ENCODE results near the gene A4GALT. TPM values are rescaled to one million over a fixed set of nuclear protein-coding genes. Genes with fewer than 3 reads are reported as not detected.
"Not testable (repeated sequence)": the region's sequence is repeated elsewhere in the genome, so short reads cannot be mapped to it uniquely, and the experiment has no call there.

The A4GALT gene
- total RNA-seq, 4 donors from 2014 or later, result 5.8 to 13.3 (median 8.6) TPM

DNA sequence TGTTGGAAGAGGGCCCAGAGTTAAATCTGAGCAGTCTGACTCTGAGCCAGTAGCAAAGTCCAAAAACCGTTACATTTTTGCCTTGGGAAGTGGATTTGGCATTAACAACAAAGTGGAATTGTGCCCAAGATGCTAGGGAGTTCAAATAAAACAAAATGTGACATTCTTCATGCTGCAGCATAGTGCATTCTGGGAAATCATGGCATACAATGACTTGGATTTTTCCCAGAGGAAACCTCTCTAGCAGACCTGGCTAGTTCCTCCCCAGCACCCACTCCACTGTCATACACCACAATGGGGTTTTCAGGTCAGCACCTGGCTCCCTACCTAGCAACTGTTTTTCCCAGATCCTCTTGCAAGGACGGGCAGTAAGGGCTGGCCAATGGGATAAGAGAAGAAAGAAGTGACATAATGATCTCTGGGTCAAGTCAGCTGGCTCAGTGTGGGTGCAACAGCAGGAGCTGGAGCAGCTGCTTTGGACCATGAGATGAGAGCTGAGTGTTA, 46.7 kb downstream of the A4GALT start:
- H3K9me3 ChIP-seq, result no peaks in the 10 kb centered on the region
- H3K4me3 ChIP-seq, result no peak overlapping the region
- H3K36me3 ChIP-seq, result no peaks in the 10 kb centered on the region
- peak overlapping the region in 3 of 4 donors; percentile 38 to 68 (median 50) for H3K27ac ChIP-seq
- TF ChIP-seq POLR2A (IDR thresholded peaks at IDR 0.05) (no peak), CTCF (IDR thresholded peaks at IDR 0.05 in 4 of 5, conservative IDR thresholded peaks at IDR 0.05 in 1 of 5) (no peak)
- ATAC-seq (peak; percentile 37 to 43), DNase-seq (no peak)
- in situ Hi-C loops (cut with MboI; ENCODE audit: low sequenced_read_pairs in 4 of 4), result loop anchor here in 3 of 4 donors (25.0 kb wide), 2 partner anchors 113 to 138 kb away; no protein-coding TSS in a partner anchor
- no peaks in the 10 kb centered on the region for H3K27me3 ChIP-seq
- intact Hi-C loops (cut with DNase I; ENCODE audit: low total_unique reads), result no loop called here
- peaks cover 17 to 30% of the 10 kb centered on the region in 2 donors for H3K4me1 ChIP-seq

GRCh38 chr22:42673071-42673470, 47.6 kb downstream of the A4GALT start:
- H3K27me3 ChIP-seq; H3K4me3 ChIP-seq; H3K36me3 ChIP-seq; H3K9me3 ChIP-seq; intact Hi-C loops (cut with DNase I; ENCODE audit: low total_unique reads); DNase-seq; ATAC-seq: not testable (repeated sequence)
- Histone ChIP-seq H3K4me1 (peaks cover 17 to 30% of the 10 kb centered on the region in 2 donors), H3K27ac (peak overlapping the region in 3 of 4 donors; percentile 38 to 68 (median 50))
- in situ Hi-C loops (cut with MboI; ENCODE audit: low sequenced_read_pairs in 4 of 4), result loop anchor here in 3 of 4 donors (25.0 kb wide), 2 partner anchors 114 to 139 kb away; no protein-coding TSS in a partner anchor

DNA sequence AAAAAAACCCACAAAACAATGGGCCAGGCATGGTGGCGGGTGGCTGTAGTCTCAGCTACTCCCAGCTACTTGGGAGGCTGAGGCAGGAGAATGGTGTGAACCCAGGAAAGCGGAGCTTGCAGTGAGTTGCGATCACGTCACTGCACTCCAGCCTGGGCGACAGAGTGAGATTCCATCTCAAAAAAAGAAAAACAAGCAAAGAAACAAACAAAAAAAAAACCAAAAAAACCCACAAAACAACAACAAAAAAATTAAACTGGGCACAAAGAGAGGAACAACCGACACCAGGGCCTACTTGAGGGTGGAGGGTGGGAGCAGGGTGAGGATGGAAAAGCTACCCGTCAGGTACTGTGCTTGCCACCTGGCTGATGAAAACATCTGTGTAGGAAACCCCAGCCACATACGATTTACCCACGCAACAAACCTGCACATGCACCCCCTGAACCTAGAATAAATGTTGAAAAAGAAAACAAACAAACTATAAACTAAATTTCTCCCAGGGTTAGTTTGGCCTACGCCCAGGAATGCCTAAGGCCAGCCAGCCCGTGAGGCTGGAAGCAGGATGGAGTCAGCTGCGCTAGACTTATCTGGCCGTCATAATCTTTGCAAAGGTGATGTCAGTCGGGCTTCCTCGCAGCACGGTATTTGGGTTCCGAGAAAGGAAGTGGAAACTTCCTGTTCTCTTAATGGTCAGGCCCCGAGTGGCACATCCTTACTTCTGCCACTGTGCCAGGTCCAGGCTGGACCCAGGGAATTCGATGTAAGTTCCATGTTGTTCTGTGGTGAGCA, 49.6 kb downstream of the A4GALT start:
- peak in 1 of 2 donors; percentile 47 for ATAC-seq
- DNase-seq, result no peak
- TF ChIP-seq POLR2A (IDR thresholded peaks at IDR 0.05) (no peak), CTCF (IDR thresholded peaks at IDR 0.05 in 4 of 5, conservative IDR thresholded peaks at IDR 0.05 in 1 of 5) (no peak)
- Histone ChIP-seq H3K27me3 (no peaks in the 10 kb centered on the region), H3K4me3 (no peak overlapping the region), H3K36me3 (no peaks in the 10 kb centered on the region), H3K4me1 (peaks cover 5 to 11% of the 10 kb centered on the region in 2 donors), H3K27ac (peak overlapping the region in 3 of 4 donors; percentile 15 to 50 (median 36)), H3K9me3 (no peaks in the 10 kb centered on the region)
- intact Hi-C loops (cut with DNase I; ENCODE audit: low total_unique reads) (no loop called here), in situ Hi-C loops (cut with MboI; ENCODE audit: low sequenced_read_pairs in 4 of 4) (loop anchor here in 3 of 4 donors (25.0 kb wide), 2 partner anchors 116 to 141 kb away; no protein-coding TSS in a partner anchor)

GRCh38 chr22:42670046-42670445, 50.6 kb downstream of the A4GALT start:
- Histone ChIP-seq H3K36me3 (no peaks in the 10 kb centered on the region), H3K4me3 (no peak overlapping the region), H3K9me3 (no peaks in the 10 kb centered on the region), H3K4me1 (peaks cover 0 to 11% of the 10 kb centered on the region in 2 donors), H3K27me3 (no peaks in the 10 kb centered on the region), H3K27ac (no peak overlapping the region)
- in situ Hi-C loops (cut with MboI; ENCODE audit: low sequenced_read_pairs in 4 of 4), result loop anchor here in 3 of 4 donors (25.0 kb wide), 2 partner anchors 117 to 142 kb away; no protein-coding TSS in a partner anchor
- ATAC-seq (no peak), DNase-seq (no peak)
- TF ChIP-seq POLR2A (IDR thresholded peaks at IDR 0.05) (no peak), CTCF (IDR thresholded peaks at IDR 0.05 in 4 of 5, conservative IDR thresholded peaks at IDR 0.05 in 1 of 5) (no peak)
- intact Hi-C loops (cut with DNase I; ENCODE audit: low total_unique reads), result no loop called here

DNA sequence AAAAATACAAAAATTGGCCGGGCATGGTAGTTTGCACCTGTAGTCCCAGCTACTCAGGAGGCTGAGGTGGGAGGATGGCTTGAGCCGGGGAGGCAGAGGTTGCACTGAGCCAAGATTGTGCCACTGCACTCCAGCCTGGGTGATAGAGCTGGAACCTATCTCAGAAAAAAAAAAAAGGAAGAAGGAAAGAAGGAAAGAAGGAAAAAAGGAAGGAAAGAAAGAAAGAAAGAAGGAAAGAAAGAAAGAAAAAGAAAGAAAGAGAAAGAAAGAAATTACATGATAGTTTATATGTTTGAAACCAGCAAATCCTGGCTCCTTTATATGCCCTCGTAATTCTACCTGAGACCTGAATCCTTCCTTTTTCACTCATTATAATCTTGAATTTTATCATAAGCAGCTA, 54.3 kb downstream of the A4GALT start:
- H3K4me3 ChIP-seq; H3K27me3 ChIP-seq; intact Hi-C loops (cut with DNase I; ENCODE audit: low total_unique reads); H3K4me1 ChIP-seq; H3K36me3 ChIP-seq; ATAC-seq; H3K9me3 ChIP-seq; DNase-seq; H3K27ac ChIP-seq: not testable (repeated sequence)
- in situ Hi-C loops (cut with MboI; ENCODE audit: low sequenced_read_pairs in 4 of 4), result loop anchor here (10.0 to 25.0 kb wide), 4 partner anchors 48 to 146 kb away; no protein-coding TSS in a partner anchor

Measured in gastrocnemius medialis (tissue), 4 donors.